ENCODE data around the gene E2F3. TPM values are rescaled to one million over a fixed set of nuclear protein-coding genes. Genes with fewer than 3 reads are reported as not detected.
A peak's percentile ranks its signal among the peaks of the same experiment; 100 is the strongest.

E2F3 gene
- total RNA-seq, 1 donor from 2014 or later = 27.4 TPM

GRCh38 chr6:20426177-20427082 lies 24.8 kb downstream of the E2F3 start:
- Histone ChIP-seq H3K36me3 (ENCODE audit: insufficient read depth, low read length) (peaks cover 4% of the 10 kb centered on the region), H3K79me2 (ENCODE audit: insufficient read depth, low read length) (peaks cover 94% of the 10 kb centered on the region), H2AFZ (ENCODE audit: low read depth, low read length) (no peak overlapping the region), H3K4me1 (ENCODE audit: insufficient read depth, low read length) (no peaks in the 10 kb centered on the region), H4K20me1 (ENCODE audit: insufficient read depth, low read length) (peaks cover 87% of the 10 kb centered on the region), H3K9ac (ENCODE audit: low read length) (no peak overlapping the region), H3K9me3 (ENCODE audit: insufficient read depth, low read depth, low read length) (no peaks in the 10 kb centered on the region), H3K27me3 (ENCODE audit: insufficient read depth, low read length) (no peaks in the 10 kb centered on the region), H3K4me2 (ENCODE audit: low read length) (no peak overlapping the region), H3K27ac (ENCODE audit: low read depth, low read length) (no peak overlapping the region), H3K4me3 (ENCODE audit: insufficient read depth, low read depth, low read length) (no peak overlapping the region)
- DNase-seq (ENCODE audit: low read depth) (no peak), FAIRE-seq (no peak)
- H3K27ac Mint-ChIP-seq (ENCODE audit: unreplicated experiment) = no peak overlapping the region
- H3K36me3 Mint-ChIP-seq (ENCODE audit: low read depth, unreplicated experiment) = peaks cover 9% of the 10 kb centered on the region
- peak overlapping the region; percentile 8 for H3K4me3 Mint-ChIP-seq (ENCODE audit: unreplicated experiment)
- peaks cover 2% of the 10 kb centered on the region for H3K9me3 Mint-ChIP-seq (ENCODE audit: unreplicated experiment)
- peaks cover 10% of the 10 kb centered on the region for H3K4me1 Mint-ChIP-seq (ENCODE audit: low read depth, unreplicated experiment)
- TF ChIP-seq CTCF (IDR thresholded peaks at IDR 0.05; ENCODE audit: insufficient read depth, low read depth, low read length) = no peak
- no peak for TF ChIP-seq EZH2 (IDR thresholded peaks at IDR 0.05; ENCODE audit: insufficient read depth, low read length)
- no peaks in the 10 kb centered on the region for H3K27me3 Mint-ChIP-seq (ENCODE audit: low read depth, unreplicated experiment)

GRCh38 chr6:20427856-20428255 lies 26.2 kb downstream of the E2F3 start:
- H3K27me3 Mint-ChIP-seq (ENCODE audit: low read depth, unreplicated experiment) = no peaks in the 10 kb centered on the region
- Histone ChIP-seq H3K4me1 (ENCODE audit: insufficient read depth, low read length) (no peaks in the 10 kb centered on the region), H3K27me3 (ENCODE audit: insufficient read depth, low read length) (no peaks in the 10 kb centered on the region), H3K4me3 (ENCODE audit: insufficient read depth, low read depth, low read length) (no peak overlapping the region), H4K20me1 (ENCODE audit: insufficient read depth, low read length) (peaks cover 87% of the 10 kb centered on the region), H3K4me2 (ENCODE audit: low read length) (no peak overlapping the region), H3K79me2 (ENCODE audit: insufficient read depth, low read length) (peaks cover 94% of the 10 kb centered on the region), H3K36me3 (ENCODE audit: insufficient read depth, low read length) (peaks cover 4% of the 10 kb centered on the region), H3K9ac (ENCODE audit: low read length) (no peak overlapping the region), H2AFZ (ENCODE audit: low read depth, low read length) (no peak overlapping the region), H3K27ac (ENCODE audit: low read depth, low read length) (no peak overlapping the region), H3K9me3 (ENCODE audit: insufficient read depth, low read depth, low read length) (no peaks in the 10 kb centered on the region)
- peaks cover 10% of the 10 kb centered on the region for H3K4me1 Mint-ChIP-seq (ENCODE audit: low read depth, unreplicated experiment)
- DNase-seq (ENCODE audit: low read depth) = no peak
- H3K4me3 Mint-ChIP-seq (ENCODE audit: unreplicated experiment) = no peak overlapping the region
- H3K27ac Mint-ChIP-seq (ENCODE audit: unreplicated experiment) = no peak overlapping the region
- H3K9me3 Mint-ChIP-seq (ENCODE audit: unreplicated experiment) = no peaks in the 10 kb centered on the region
- no peak for FAIRE-seq
- TF ChIP-seq CTCF (IDR thresholded peaks at IDR 0.05; ENCODE audit: insufficient read depth, low read depth, low read length) (no peak), EZH2 (IDR thresholded peaks at IDR 0.05; ENCODE audit: insufficient read depth, low read length) (no peak)
- H3K36me3 Mint-ChIP-seq (ENCODE audit: low read depth, unreplicated experiment) = peaks cover 16% of the 10 kb centered on the region

GRCh38 chr6:20432692-20433091 lies 31.0 kb downstream of the E2F3 start:
- H3K9me3 Mint-ChIP-seq (ENCODE audit: unreplicated experiment) = no peaks in the 10 kb centered on the region
- Histone ChIP-seq H3K27me3 (ENCODE audit: insufficient read depth, low read length) (no peaks in the 10 kb centered on the region), H2AFZ (ENCODE audit: low read depth, low read length) (no peak overlapping the region), H4K20me1 (ENCODE audit: insufficient read depth, low read length) (peaks cover 84% of the 10 kb centered on the region), H3K9ac (ENCODE audit: low read length) (no peak overlapping the region), H3K4me3 (ENCODE audit: insufficient read depth, low read depth, low read length) (no peak overlapping the region), H3K4me2 (ENCODE audit: low read length) (no peak overlapping the region), H3K79me2 (ENCODE audit: insufficient read depth, low read length) (peaks cover 92% of the 10 kb centered on the region), H3K36me3 (ENCODE audit: insufficient read depth, low read length) (peaks cover 4% of the 10 kb centered on the region), H3K27ac (ENCODE audit: low read depth, low read length) (no peak overlapping the region), H3K9me3 (ENCODE audit: insufficient read depth, low read depth, low read length) (no peaks in the 10 kb centered on the region), H3K4me1 (ENCODE audit: insufficient read depth, low read length) (no peaks in the 10 kb centered on the region)
- no peak overlapping the region for H3K27ac Mint-ChIP-seq (ENCODE audit: unreplicated experiment)
- FAIRE-seq (no peak), DNase-seq (ENCODE audit: low read depth) (no peak)
- H3K4me1 Mint-ChIP-seq (ENCODE audit: low read depth, unreplicated experiment) = peaks cover 9% of the 10 kb centered on the region
- H3K36me3 Mint-ChIP-seq (ENCODE audit: low read depth, unreplicated experiment) = peaks cover 19% of the 10 kb centered on the region
- no peaks in the 10 kb centered on the region for H3K27me3 Mint-ChIP-seq (ENCODE audit: low read depth, unreplicated experiment)
- no peak for TF ChIP-seq CTCF (IDR thresholded peaks at IDR 0.05; ENCODE audit: insufficient read depth, low read depth, low read length)
- TF ChIP-seq EZH2 (IDR thresholded peaks at IDR 0.05; ENCODE audit: insufficient read depth, low read length) = no peak
- H3K4me3 Mint-ChIP-seq (ENCODE audit: unreplicated experiment) = no peak overlapping the region

Data from astrocyte (in vitro differentiated cells and primary cell).